Kidney (tissue), 14 donors: Measurements from ENCODE around the gene MCU. TPM values are rescaled to one million over a fixed set of nuclear protein-coding genes. Genes with fewer than 3 reads are reported as not detected.

Experiments
- DNase-seq, 5 donors: peaks; one replicate each; pipeline ENCODE4 v3.0.0-alpha.2; 2013 to 2020
- FAIRE-seq: peaks from 2 replicates; lab custom pipeline; 2012; peaks lifted over from hg19 to GRCh38; lab: Jason Lieb, UNC
- H3K27ac ChIP-seq, 2 donors: one replicate each; pipeline ENCODE4 v1.7.0; 2013; ENCODE audit warnings: low read depth in 2 of 2, low read length in 2 of 2, inconsistent platforms in 1 of 2
- H3K27me3 ChIP-seq: one replicate; pipeline ENCODE4 v1.7.1; 2013; ENCODE audit warnings: low read length, inconsistent platforms; ENCODE audit not compliant: control insufficient read depth, insufficient read depth
- H3K36me3 ChIP-seq, 3 donors: one replicate each; pipeline versions ENCODE4 v1.7.0 to v1.7.1; 2013; ENCODE audit warnings: low read length in 3 of 3, control low read depth in 1 of 3, inconsistent platforms in 1 of 3; ENCODE audit not compliant: insufficient read depth in 3 of 3, control insufficient read depth in 2 of 3
- H3K4me1 ChIP-seq, 3 donors: one replicate each; pipeline versions ENCODE4 v1.7.0 to v1.7.1; 2013; ENCODE audit warnings: low read length in 3 of 3, inconsistent platforms in 1 of 3, low read depth in 1 of 3; ENCODE audit not compliant: control insufficient read depth in 2 of 3, insufficient read depth in 2 of 3
- H3K4me3 ChIP-seq, 3 donors: one replicate each; pipeline versions ENCODE4 v1.7.0 to v1.8.1; 2013; ENCODE audit warnings: low read length in 3 of 3, control low read depth in 1 of 3, inconsistent platforms in 1 of 3
- H3K9ac ChIP-seq, 3 donors: one replicate each; pipeline versions ENCODE4 v1.7.0 to v1.7.1; 2013; ENCODE audit warnings: low read length in 3 of 3, control low read depth in 1 of 3, inconsistent platforms in 1 of 3
- H3K9me3 ChIP-seq, 3 donors: one replicate each; pipeline versions ENCODE4 v1.7.0 to v1.7.1; 2013; ENCODE audit warnings: low read length in 3 of 3, control low read depth in 1 of 3, inconsistent platforms in 1 of 3; ENCODE audit not compliant: control insufficient read depth in 2 of 3, insufficient read depth in 1 of 3
- intact Hi-C: fragments of 100-400 bp; cut with DNase I; formaldehyde crosslinking; loops from one replicate; pipeline ENCODE4 v1.11.1; 2022
- polyA plus RNA-seq: library from polyadenylated mRNA; stranded (reverse); fragments of 350-450 nt; fragmentation: Illumina TruSeq; extraction: RNeasy Lipid Tissue Mini Kit (QIAGEN cat#74804); gene quantifications from one replicate; pipeline ENCODE4 v1.2.3, GENCODE V29; 2014; ENCODE audit warnings: low read depth, low replicate concordance; ENCODE audit not compliant: insufficient read depth
- total RNA-seq: library from RNA; stranded (reverse); fragmentation: NEBNext Ultra II Directional; extraction: Animal tissue kit (Norgen Biotek cat#: 25700); gene quantifications from one replicate; pipeline ENCODE4 v1.2.1, GENCODE V29; 2021
- TF ChIP-seq, protein P1 (sequence below): IDR thresholded peaks from 3 replicates; pipeline ENCODE4 v1.5.1; 2012; ENCODE audit warnings: mild to moderate bottlenecking, moderate library complexity, borderline replicate concordance; ENCODE audit not compliant: insufficient read depth; ENCODE audit errors: extremely low read depth
- donor health status: control.
- donor health status: control.
- donor health status: control.
- donor health status: control.
- donor health status: control.
- donor health status: DM: yes; HTN: yes; CAD: no.
- donor health status: Normal renal cell carcinoma (clear cell type).

The MCU gene
- total and polyA plus RNA-seq, 2 donors from 2014 or later = 18.6 to 37.6 TPM

DNA sequence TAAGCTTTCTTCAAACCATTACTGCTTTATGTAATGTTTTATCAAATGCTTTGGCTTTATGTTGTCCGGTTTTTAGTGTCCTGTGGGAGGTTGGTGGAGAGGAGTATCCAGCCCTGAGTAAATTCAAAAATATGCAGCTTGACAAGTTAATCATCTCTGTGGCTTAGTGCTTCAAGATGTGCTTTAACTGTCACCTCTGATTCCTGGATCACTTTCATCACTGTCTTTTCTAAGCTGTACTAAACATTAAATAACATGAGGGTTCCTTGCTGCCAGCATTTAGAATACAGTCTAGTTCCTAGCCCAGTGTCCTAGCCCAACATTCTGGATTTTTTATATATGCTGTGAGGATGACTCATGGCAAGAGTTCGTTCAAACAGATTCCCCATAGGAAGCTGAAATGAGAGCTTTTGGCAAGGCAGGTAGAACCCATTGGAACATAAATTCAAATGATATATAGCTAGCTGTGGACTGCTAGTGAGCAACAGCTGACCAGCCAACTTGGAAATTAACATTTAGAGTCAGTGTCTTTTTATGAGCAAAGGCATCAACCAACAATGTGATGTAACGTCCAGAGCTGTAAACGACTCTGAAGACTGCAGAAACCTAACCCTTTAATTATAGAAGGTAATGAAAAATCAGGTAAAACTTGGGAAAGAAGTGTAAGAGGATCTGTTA is 120.9 kb downstream of the MCU start:
- DNase-seq (no peak), FAIRE-seq (no peak)
- no peak overlapping the region for H3K4me3 ChIP-seq
- H3K4me1 ChIP-seq = peaks cover 0 to 2% (median 0%) of the 10 kb centered on the region in 3 donors
- no peak overlapping the region for H3K27ac ChIP-seq
- no peaks in the 10 kb centered on the region for H3K9me3 ChIP-seq
- intact Hi-C loops = no loop called here
- no peaks in the 10 kb centered on the region for H3K36me3 ChIP-seq
- TF ChIP-seq, protein P1, sequence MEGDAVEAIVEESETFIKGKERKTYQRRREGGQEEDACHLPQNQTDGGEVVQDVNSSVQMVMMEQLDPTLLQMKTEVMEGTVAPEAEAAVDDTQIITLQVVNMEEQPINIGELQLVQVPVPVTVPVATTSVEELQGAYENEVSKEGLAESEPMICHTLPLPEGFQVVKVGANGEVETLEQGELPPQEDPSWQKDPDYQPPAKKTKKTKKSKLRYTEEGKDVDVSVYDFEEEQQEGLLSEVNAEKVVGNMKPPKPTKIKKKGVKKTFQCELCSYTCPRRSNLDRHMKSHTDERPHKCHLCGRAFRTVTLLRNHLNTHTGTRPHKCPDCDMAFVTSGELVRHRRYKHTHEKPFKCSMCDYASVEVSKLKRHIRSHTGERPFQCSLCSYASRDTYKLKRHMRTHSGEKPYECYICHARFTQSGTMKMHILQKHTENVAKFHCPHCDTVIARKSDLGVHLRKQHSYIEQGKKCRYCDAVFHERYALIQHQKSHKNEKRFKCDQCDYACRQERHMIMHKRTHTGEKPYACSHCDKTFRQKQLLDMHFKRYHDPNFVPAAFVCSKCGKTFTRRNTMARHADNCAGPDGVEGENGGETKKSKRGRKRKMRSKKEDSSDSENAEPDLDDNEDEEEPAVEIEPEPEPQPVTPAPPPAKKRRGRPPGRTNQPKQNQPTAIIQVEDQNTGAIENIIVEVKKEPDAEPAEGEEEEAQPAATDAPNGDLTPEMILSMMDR = no peak
- H3K9ac ChIP-seq = no peak overlapping the region
- no peaks in the 10 kb centered on the region for H3K27me3 ChIP-seq

DNA sequence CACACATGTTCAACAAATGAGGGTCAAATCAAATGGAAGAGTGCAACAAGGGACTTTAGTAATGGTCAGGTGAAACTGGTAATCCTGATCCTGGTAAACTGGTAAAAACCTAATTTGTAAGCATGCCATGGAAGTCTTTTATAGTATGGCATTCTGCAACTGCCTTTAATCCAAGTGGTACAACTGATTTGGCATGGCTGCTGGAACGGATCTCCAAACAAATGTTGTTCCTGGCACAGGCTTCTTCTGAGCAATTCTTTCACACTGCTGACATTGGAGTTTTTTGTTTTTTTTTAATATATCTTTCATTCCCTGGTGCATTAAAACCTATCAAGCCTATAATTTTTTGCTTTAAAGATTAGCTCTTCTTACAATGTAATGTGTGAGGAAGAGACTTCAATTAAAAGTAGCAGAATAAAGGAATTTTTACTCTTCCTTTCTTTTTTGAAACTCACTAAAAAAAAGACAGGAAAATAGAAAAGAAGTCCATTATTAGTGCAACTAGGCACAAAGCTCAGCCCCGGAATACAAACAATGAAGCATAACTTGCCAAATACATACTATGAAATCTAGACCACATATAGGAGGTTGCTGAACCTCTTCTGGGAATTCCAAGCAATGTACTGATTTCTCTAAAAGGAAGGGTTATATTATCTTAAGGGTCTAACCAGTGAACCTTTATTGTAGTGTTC is 122.3 kb downstream of the MCU start:
- intact Hi-C loops = no loop called here
- Histone ChIP-seq H3K27ac (no peak overlapping the region), H3K4me1 (peaks cover 0 to 4% (median 2%) of the 10 kb centered on the region in 3 donors), H3K9ac (no peak overlapping the region), H3K27me3 (no peaks in the 10 kb centered on the region), H3K4me3 (no peak overlapping the region), H3K36me3 (no peaks in the 10 kb centered on the region), H3K9me3 (no peaks in the 10 kb centered on the region)
- DNase-seq (no peak), FAIRE-seq (no peak)
- TF ChIP-seq, protein P1 = no peak

DNA sequence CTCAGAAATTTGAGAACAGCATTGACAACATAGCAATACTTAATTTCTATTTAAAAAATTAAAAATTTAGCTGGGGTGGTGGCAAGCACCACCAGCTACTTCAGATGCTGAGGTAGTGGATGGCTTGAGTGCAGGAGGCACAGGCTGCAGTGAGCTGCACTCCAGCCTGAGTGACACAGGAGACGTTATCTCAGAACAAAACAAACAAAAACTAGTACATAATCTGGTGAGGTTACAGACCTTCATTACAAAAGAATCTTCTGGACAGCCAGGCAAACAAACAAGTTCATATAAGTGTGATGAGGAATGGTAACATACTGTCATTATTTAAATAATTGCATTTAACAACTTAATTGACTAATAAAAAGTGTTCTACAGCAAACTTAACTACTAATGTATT is 124.6 kb downstream of the MCU start:
- Histone ChIP-seq H3K27me3 (no peaks in the 10 kb centered on the region), H3K9ac (no peak overlapping the region), H3K9me3 (no peaks in the 10 kb centered on the region), H3K27ac (no peak overlapping the region), H3K4me3 (no peak overlapping the region), H3K36me3 (no peaks in the 10 kb centered on the region), H3K4me1 (peaks cover 0 to 4% (median 2%) of the 10 kb centered on the region in 3 donors)
- no peak for FAIRE-seq
- TF ChIP-seq, protein P1 = no peak
- intact Hi-C loops = no loop called here
- DNase-seq = no peak
